Activated CD4-positive, CD25-positive, alpha-beta regulatory T cell treated with anti-CD3 and anti-CD28 coated beads, Interleukin-2, amount 50 U/mL, for 72 hours (primary cell): ENCODE measurements around the gene HBG1.

Experiments used
- DNase-seq: peaks from one replicate; pipeline ENCODE4 v3.0.0; 2021

HBG1 gene

GRCh38 chr11:5245155-5245554, 4.5 kb downstream of the HBG1 start:
- DNase-seq: no peak

DNA sequence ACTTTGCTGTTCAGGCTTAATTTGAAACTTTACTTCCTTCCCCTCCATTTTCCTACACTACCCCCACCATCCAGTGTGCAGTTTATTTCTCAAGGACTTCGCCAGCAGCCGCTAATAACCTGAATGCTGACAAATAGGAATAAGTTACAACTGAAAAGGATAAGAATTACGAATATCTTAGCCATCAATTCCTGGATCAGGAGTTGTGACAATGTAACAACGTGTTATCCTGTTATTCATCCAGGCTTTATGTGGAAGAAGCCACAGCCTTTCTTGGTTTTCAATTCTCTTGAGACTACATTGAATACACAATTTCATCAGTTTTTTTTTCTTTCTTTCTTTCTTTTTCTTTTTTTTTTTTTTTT, 5.9 kb downstream of the HBG1 start:
- no peak for DNase-seq

DNA sequence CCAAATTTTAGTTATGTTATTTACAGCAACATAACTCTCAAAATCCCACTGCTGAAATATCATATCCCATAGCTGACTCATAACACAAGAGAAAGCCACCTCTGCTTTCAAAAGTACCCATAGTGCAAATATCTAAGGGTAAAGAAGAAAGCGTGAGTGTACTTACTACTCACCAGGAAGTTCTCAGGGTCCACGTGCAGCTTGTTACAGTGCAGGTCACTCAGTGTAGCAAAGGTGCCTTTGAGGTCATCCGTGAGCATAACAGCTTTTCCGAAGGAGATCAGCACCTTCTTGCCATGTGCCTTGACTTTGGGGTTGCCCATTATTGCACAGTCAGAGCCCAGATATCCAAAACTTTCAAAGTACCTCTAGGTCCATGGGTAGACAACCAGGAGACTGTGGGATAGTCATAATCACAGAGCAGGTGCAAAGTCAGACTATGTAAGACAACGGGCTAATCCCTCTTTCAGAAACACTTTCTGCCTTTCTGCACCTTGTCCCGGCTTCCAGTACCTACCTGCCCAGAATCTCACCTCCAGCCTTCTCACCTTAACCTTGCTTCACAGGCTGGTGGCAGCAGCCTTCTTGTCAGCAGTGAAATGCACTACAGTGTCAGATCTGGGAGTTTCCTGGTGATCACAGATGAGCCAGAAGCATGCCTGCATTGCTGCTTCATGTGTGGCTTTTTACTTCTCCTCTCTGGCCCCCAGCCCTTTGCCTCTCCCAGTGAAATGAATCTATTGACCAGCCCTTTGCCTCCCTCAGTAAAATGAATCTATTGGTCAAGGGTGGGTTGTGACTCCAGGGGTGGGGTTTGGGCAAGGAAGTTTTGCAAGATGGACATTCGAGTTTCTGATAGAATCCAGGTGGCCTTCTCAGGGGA, 6.5 kb downstream of the HBG1 start:
- no peak for DNase-seq

- DNase-seq: no peak
These were observed 7.4 kb downstream of the HBG1 start for GRCh38 chr11:5242208-5242607.

DNA sequence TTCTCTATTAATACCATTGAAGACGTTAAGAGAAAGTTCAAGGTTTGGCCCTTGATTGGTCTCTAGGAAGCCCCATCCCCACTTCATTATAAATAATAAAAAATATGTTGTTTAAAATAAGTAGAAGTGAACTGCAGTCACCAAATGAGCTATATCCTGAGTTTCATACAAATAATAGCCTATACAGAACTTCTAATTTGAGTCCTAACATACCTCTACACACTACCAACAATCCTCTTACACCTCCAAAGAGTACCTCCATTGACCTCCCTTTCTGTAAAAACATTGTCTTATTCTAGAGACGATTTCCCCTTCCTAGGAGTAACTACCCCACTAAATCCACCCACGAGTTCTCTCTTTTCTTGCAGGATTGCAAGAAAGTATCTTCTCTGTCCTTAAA, 8.2 kb downstream of the HBG1 start:
- DNase-seq: no peak

- DNase-seq: no peak
These were observed 9.2 kb downstream of the HBG1 start for GRCh38 chr11:5240458-5240857.

DNA sequence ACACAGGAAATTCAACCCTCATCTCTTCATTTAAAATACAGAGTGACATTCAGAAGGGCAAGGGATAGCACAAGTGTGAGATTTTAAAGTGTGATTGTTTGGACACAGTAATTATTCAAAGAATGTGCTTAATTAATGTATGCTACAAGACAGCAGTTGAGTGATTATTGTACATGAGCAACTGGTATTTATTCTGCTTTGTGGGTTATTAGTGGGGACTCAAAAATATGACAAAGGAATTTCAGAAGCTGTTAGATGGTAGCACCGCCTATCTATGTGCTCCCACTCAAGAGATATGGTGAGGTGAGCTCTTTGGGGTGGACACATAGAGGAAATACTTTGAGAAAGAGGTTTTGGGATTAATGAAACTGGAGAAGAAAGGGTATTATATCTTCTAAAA, 9.6 kb downstream of the HBG1 start:
- DNase-seq: no peak

GRCh38 chr11:5239046-5239445, 10.6 kb downstream of the HBG1 start:
- no peak for DNase-seq

DNA sequence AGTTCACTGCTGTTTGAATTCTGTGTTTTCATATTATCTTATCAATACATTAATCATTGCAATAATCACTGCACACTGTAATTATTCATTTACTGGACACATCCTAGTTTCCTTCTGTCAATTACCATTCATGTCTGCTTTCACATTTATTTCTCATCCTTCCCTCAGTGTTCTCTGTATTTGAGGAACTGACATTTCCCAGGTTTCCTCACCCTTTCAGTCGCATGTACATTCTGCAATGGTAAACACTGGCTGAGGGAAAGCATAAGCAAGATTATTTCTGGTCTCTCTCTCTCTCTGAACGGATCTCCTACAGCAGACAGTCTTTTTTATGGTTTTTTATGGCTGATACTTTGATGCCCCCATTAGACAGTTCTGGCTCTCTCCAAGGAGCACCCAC, 11.2 kb downstream of the HBG1 start:
- DNase-seq: no peak

DNA sequence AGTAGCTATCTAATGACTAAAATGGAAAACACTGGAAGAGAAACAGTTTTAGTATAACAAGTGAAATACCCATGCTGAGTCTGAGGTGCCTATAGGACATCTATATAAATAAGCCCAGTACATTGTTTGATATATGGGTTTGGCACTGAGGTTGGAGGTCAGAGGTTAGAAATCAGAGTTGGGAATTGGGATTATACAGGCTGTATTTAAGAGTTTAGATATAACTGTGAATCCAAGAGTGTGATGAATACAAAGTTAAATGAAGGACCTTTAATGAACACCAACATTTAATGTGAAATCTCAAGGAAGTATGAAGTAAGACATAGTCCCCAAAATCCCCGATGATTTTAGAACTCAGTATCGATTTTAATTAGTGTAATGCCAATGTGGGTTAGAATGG, 12.2 kb downstream of the HBG1 start:
- DNase-seq: no peak

- no peak for DNase-seq
These were observed 14.1 kb downstream of the HBG1 start for GRCh38 chr11:5235364-5236095.

DNA sequence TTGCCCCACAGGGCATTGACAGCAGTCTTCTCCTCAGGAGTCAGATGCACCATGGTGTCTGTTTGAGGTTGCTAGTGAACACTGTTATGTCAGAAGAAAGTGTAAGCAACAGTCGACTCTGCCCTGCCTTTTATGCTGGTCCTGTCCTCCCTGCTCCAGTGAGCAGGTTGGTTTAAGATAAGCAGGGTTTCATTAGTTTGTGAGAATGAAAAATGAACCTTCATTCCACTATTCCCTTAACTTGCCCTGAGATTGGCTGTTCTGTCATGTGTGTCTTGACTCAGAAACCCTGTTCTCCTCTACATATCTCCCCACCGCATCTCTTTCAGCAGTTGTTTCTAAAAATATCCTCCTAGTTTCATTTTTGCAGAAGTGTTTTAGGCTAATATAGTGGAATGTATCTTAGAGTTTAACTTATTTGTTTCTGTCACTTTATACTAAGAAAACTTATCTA, 15.2 kb downstream of the HBG1 start, which contains the start of gene HBD:
Gene HBD, minus strand, starts transcription at position 103 of the 454 bp plus-strand sequence. Its CDS starts 50 bp downstream, at position 53.
- DNase-seq: no peak

DNA sequence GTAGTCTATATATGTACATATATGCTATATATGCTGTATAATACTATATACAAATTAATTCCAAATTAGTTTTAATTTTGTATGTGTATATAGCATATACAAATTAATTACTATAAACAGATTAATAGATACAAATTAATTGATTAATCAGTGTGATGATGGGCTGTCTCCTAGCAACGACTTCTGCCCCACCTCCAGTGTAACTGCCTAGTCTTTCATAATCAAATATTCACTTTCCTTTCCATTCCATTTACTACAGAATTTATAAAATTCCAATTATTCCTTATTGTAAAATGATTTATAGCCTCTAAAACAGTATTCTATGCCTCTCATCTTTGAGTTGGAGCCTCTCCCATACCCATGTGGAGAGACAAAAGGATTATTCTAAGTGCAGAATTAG, 16.4 kb downstream of the HBG1 start:
- DNase-seq: no peak

DNA sequence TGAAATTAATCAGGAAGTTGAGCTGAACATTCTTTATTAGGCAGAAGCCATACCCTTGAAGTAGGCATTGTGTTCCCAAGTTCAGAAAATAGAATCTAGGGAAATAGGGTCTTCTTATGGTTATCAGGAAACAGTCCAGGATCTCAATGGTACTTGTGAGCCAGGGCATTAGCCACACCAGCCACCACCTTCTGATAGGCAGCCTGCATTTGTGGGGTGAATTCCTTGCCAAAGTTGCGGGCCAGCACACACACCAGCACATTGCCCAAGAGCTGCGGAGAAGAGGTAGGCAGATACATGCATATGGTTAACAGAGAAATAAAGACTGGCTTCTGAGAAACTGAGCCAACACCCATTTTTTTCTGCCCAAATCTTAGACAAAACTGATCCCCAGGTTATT, 16.8 kb downstream of the HBG1 start:
- DNase-seq: no peak

- no peak for DNase-seq
These were observed 17.5 kb downstream of the HBG1 start for GRCh38 chr11:5232176-5232575.

GRCh38 chr11:5231111-5231510, 18.5 kb downstream of the HBG1 start:
- no peak for DNase-seq

DNA sequence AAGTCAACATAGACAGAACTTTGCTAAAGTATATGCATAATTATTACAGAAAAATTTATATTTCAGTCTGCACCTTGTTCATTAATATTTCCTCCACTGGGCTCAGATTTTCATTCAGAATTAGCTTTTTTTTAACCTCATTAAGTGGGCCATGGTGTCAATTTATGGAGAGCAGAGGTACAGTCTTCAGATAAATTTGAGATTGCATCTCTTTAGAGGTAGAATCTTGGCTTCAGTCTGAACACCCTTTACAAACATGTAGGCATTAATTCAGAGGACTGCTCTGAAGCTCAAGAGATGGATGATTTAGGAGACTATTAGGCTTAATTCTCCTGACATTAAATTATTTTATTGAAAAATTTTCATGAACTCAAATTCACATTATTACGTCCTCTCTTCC, 19.4 kb downstream of the HBG1 start:
- no peak for DNase-seq

DNA sequence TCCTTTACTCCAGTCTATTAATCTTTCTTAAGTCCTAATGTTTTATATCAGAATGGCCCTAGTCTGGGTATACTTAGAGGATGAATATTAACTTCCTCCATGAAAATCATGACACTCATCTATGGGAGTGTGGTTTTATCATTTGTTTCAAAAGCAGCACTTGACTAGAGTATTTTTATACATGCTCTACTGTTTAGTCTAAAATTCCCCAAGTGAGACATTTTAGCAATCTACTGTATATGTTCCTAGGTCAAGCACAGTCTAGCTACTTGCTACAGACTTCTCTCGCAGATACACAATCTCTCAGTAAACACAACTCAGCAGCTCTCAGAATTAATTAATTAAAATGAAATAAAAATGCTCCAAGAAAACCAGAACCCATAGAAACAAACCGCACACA, 19.9 kb downstream of the HBG1 start:
- no peak for DNase-seq

DNA sequence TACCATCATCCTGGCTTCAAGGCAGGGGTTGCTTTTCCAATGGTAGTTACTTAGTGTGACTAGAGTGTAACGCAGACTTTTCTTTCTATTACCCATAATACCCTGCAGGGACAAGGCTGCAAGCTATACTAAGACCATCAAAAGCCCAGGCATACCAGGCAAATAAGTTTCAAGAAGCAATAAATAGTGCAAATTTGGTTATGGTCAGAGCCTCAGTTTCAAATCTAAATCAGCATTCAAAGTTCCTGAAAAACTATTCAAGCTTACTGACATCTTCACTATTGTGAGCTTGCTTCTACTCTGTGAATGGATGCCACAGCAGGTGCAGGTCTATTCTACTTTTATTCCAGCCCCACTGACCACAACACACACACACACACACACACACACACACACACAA, 20.3 kb downstream of the HBG1 start:
- no peak for DNase-seq

DNA sequence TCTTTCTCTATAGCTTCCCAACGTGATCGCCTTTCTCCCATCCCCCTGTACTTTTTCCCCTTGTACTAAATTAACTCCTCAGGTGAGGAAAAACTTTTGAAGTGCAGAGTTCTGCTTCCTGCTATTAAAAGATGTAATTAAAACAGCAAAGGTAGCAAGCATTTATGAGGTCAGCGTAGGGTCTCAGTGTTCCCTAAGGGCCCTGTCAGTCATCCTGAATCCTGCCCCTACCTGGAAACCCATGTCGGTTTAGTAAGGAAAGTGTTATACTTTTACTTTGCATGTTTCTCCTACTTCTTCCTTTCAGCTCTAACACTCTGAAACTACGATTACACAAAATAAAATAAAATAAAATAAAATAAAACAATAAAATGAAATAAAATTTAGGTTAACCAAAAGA, 21.5 kb downstream of the HBG1 start:
- no peak for DNase-seq

- no peak for DNase-seq
These were observed 22.0 kb downstream of the HBG1 start for GRCh38 chr11:5227681-5228080.

DNA sequence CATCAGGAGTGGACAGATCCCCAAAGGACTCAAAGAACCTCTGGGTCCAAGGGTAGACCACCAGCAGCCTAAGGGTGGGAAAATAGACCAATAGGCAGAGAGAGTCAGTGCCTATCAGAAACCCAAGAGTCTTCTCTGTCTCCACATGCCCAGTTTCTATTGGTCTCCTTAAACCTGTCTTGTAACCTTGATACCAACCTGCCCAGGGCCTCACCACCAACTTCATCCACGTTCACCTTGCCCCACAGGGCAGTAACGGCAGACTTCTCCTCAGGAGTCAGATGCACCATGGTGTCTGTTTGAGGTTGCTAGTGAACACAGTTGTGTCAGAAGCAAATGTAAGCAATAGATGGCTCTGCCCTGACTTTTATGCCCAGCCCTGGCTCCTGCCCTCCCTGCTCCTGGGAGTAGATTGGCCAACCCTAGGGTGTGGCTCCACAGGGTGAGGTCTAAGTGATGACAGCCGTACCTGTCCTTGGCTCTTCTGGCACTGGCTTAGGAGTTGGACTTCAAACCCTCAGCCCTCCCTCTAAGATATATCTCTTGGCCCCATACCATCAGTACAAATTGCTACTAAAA, 22.8 kb downstream of the HBG1 start, which contains the start of gene HBB:
Gene HBB, minus strand, starts transcription at position 340 of the 579 bp plus-strand sequence. Its CDS starts 50 bp downstream, at position 290.
- no peak for DNase-seq

- DNase-seq: no peak
These were observed 24.2 kb downstream of the HBG1 start for GRCh38 chr11:5225480-5225871.
